Loucy (cell line): ENCODE results near the gene DHRS13.
"Not testable (repeated sequence)": the region's sequence is repeated elsewhere in the genome, so short reads cannot be mapped to it uniquely, and the experiment has no call there.

Experiments
- H2AFZ ChIP-seq: fragments of 200-600 bp; sonication (generic); 2 replicates; pipeline ENCODE4 v1.6.0; 2016; ENCODE audit warnings: antibody characterized with exemption, mild to moderate bottlenecking, low read length, moderate library complexity
- H3F3A ChIP-seq: fragments of 200-600 bp; 2 replicates; pipeline ENCODE4 v1.6.0; 2016; ENCODE audit warnings: antibody characterized with exemption, low read depth, mild to moderate bottlenecking
- H3K27me3 ChIP-seq: fragments of 200-600 bp; sonication (generic); 2 replicates; pipeline ENCODE4 v1.6.1; 2014; ENCODE audit warnings: low read length, mild to moderate bottlenecking; ENCODE audit not compliant: insufficient read depth, poor library complexity, severe bottlenecking
- H3K36me3 ChIP-seq: fragments of 200-600 bp; sonication (generic); 2 replicates; pipeline ENCODE4 v1.6.1; 2016; ENCODE audit warnings: low read length; ENCODE audit not compliant: insufficient read depth
- H3K4me1 ChIP-seq: fragments of 200-600 bp; sonication (generic); 2 replicates; pipeline ENCODE4 v1.5.1; 2014; ENCODE audit warnings: low read length, mild to moderate bottlenecking; ENCODE audit not compliant: insufficient read depth, poor library complexity, severe bottlenecking
- H3K4me2 ChIP-seq: fragments of 200-600 bp; sonication (generic); 2 replicates; pipeline ENCODE4 v1.6.0; 2014; ENCODE audit warnings: antibody characterized with exemption, low read length, low read depth, mild to moderate bottlenecking; ENCODE audit not compliant: poor library complexity, severe bottlenecking
- H3K4me3 ChIP-seq: fragments of 200-600 bp; sonication (generic); 2 replicates; pipeline ENCODE4 v1.5.1; 2014; ENCODE audit warnings: low read length, mild to moderate bottlenecking, mixed read lengths; ENCODE audit not compliant: poor library complexity, severe bottlenecking
- H3K79me2 ChIP-seq: fragments of 200-600 bp; sonication (generic); 2 replicates; pipeline ENCODE4 v1.6.1; 2014; ENCODE audit warnings: low read length; ENCODE audit not compliant: insufficient read depth
- H3K9ac ChIP-seq: fragments of 200-600 bp; sonication (generic); 2 replicates; pipeline ENCODE4 v1.6.0; 2014; ENCODE audit warnings: mild to moderate bottlenecking, low read depth, low read length, moderate library complexity; ENCODE audit not compliant: poor library complexity, severe bottlenecking
- H3K9me2 ChIP-seq: fragments of 200-600 bp; sonication (generic); replicated peaks from 2 replicates; pipeline ENCODE4 v1.6.1; 2016; ENCODE audit warnings: low read depth, low read length, mixed read lengths
- H3K9me3 ChIP-seq: fragments of 200-600 bp; sonication (generic); 2 replicates; pipeline ENCODE4 v1.6.1; 2014; ENCODE audit warnings: mild to moderate bottlenecking, antibody characterized with exemption, low read length, low read depth; ENCODE audit not compliant: insufficient read depth
- H4K20me1 ChIP-seq: fragments of 200-600 bp; sonication (generic); 2 replicates; pipeline ENCODE4 v1.6.0; 2014; ENCODE audit warnings: antibody characterized with exemption, low read length, mild to moderate bottlenecking; ENCODE audit not compliant: insufficient read depth, poor library complexity, severe bottlenecking
- EZH2phosphoT487 ChIP-seq: fragments of 200-600 bp; IDR thresholded peaks from 2 replicates; pipeline ENCODE4 v1.6.1; 2018; ENCODE audit warnings: antibody characterized with exemption, mild to moderate bottlenecking, moderate library complexity, borderline replicate concordance
- TF ChIP-seq, protein P1 (sequence below): fragments of 200-600 bp; sonication (generic); conservative IDR thresholded peaks from 2 replicates; pipeline ENCODE4 v1.5.1; 2014; ENCODE audit warnings: mild to moderate bottlenecking, antibody characterized with exemption, low read length

The DHRS13 gene

DNA sequence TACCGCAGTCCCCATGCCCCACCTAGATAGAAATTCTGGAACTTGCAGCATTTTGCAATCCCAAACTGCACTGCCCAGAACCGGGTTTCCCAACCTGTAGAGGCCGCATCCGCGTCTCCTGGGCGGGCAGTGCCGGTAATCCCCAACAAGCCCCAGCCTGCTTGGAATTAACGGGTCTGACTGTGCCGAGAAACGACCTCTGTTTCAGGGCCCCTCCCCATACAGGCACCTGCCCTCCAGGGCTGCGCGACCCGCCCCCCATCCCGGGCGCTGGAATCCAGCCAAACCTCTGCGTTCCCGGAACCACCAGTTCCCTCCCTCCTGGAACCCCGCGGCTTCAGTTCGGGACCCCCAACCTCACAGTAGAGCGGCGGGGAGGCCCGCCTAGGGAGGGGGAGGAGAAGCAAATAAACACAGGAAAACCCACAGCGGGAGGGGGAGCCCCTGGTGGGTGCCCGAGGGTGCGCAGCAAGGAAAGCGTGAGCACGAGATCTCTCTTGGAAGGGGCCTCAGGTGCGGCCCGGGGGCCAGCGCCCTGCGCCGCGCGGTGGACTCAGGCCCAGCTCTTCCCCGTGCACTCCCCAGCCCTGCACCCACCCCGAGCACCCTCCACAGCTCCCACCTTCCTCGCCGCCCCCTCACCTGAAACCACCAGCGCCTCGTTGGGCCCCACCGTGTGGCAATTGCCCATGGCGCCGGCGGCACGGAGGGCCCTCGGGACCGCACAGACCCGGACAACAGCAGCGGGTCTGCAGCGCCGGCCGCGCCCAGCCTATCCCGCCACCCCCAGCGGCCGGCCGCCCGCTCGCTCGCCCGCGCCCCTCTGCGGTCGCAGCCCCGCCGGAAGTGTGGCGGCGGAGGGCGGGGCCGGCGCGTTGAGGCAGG lies 5.8 kb downstream of the DHRS13 start, which contains the start of gene FLOT2:
TSS of gene FLOT2 (minus strand) at position 850 of the 885 bp plus-strand sequence. CDS start at position 691, 159 bp downstream.
- no peaks in the 10 kb centered on the region for H3K9me2 ChIP-seq
- H3K79me2 ChIP-seq: peaks cover 71% of the 10 kb centered on the region
- no peaks in the 10 kb centered on the region for H3K27me3 ChIP-seq
- H2AFZ ChIP-seq: peak within 1 kb of the TSS; percentile 65
- no peak for TF ChIP-seq EZH2phosphoT487
- TF ChIP-seq, protein P1, sequence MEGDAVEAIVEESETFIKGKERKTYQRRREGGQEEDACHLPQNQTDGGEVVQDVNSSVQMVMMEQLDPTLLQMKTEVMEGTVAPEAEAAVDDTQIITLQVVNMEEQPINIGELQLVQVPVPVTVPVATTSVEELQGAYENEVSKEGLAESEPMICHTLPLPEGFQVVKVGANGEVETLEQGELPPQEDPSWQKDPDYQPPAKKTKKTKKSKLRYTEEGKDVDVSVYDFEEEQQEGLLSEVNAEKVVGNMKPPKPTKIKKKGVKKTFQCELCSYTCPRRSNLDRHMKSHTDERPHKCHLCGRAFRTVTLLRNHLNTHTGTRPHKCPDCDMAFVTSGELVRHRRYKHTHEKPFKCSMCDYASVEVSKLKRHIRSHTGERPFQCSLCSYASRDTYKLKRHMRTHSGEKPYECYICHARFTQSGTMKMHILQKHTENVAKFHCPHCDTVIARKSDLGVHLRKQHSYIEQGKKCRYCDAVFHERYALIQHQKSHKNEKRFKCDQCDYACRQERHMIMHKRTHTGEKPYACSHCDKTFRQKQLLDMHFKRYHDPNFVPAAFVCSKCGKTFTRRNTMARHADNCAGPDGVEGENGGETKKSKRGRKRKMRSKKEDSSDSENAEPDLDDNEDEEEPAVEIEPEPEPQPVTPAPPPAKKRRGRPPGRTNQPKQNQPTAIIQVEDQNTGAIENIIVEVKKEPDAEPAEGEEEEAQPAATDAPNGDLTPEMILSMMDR: peak; percentile 30; the same call in 1 of the 2 replicates
- no peaks in the 10 kb centered on the region for H3K9me3 ChIP-seq
- H3K9ac ChIP-seq: peak within 1 kb of the TSS; percentile 93
- H3K36me3 ChIP-seq: no peaks in the 10 kb centered on the region
- H3K4me1 ChIP-seq: peaks cover 66% of the 10 kb centered on the region
- peaks cover 18% of the 10 kb centered on the region for H4K20me1 ChIP-seq
- H3K4me3 ChIP-seq: peak within 1 kb of the TSS; percentile 97
- H3F3A ChIP-seq: no peaks in the 10 kb centered on the region
- H3K4me2 ChIP-seq: peak within 1 kb of the TSS; percentile 95

DNA sequence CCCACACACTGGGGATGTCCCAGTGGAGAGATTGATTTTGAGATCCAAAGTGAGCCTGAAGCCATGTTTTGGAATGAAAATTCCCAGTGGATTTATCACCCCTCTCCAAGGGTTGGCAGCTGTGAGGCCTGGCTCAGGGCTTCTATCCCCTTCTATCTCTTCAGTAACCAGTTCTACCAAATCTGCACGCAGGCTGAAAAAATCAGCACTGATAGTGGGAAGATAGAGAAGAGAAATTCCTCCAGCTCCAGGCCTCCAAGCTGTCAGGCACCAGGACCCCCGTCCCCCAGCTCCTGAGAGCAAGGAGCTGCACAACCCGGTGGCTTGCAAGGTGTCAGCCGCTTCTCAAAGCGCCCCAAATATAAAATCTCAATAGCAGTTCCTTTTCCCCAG lies 6.4 kb downstream of the DHRS13 start:
- H3K9ac ChIP-seq: peak overlapping the region; percentile 93
- H2AFZ ChIP-seq: peak overlapping the region; percentile 65; the same call in 1 of the 2 replicates
- peaks cover 21% of the 10 kb centered on the region for H4K20me1 ChIP-seq
- H3K9me2 ChIP-seq: no peaks in the 10 kb centered on the region
- no peaks in the 10 kb centered on the region for H3F3A ChIP-seq
- H3K4me3 ChIP-seq: peak overlapping the region; percentile 97
- no peaks in the 10 kb centered on the region for H3K36me3 ChIP-seq
- H3K4me2 ChIP-seq: peak overlapping the region; percentile 95
- no peaks in the 10 kb centered on the region for H3K27me3 ChIP-seq
- no peak for TF ChIP-seq EZH2phosphoT487
- TF ChIP-seq, protein P1: no peak
- peaks cover 64% of the 10 kb centered on the region for H3K4me1 ChIP-seq
- H3K79me2 ChIP-seq: peaks cover 70% of the 10 kb centered on the region
- no peaks in the 10 kb centered on the region for H3K9me3 ChIP-seq

DNA sequence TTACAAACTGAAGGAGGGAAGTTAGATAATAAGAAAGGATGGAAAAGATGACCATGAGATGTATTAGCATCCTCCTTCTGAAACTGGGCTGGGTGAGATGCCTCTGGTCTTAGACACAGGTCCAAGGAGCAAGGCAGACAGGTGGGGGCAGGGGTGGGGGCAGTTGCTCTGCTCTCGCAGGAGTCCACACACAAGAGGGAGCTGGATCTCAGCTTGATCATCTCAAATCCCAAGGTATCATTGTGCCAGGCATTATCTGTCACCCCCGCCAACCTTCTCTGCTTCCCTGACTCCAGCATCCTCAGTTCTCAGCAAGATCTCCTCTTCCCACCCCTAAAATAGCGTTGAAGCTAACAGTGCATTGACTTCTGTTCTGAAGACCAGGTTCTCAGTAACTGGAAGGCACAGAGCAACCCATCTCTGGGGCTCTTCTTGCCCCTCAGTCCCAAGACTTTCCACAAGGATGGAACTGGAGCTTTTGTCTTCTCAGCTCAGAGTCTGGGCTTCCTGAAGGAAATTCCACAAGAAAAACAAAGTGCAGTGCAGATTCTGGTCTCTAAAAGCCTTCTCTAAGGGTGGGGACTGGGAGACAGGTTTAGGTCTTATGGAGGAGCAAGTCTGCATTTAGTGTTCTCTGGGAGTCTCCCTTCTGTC lies 7.0 kb downstream of the DHRS13 start:
- H3K9me3 ChIP-seq: no peaks in the 10 kb centered on the region
- H2AFZ ChIP-seq: no peak overlapping the region
- peak overlapping the region; percentile 95 for H3K4me2 ChIP-seq
- H3K9ac ChIP-seq: peak overlapping the region; percentile 93
- no peaks in the 10 kb centered on the region for H3K27me3 ChIP-seq
- peak overlapping the region; percentile 97 for H3K4me3 ChIP-seq
- TF ChIP-seq, protein P1: no peak
- TF ChIP-seq EZH2phosphoT487: no peak
- H3K36me3 ChIP-seq: no peaks in the 10 kb centered on the region
- peaks cover 19% of the 10 kb centered on the region for H4K20me1 ChIP-seq
- H3K9me2 ChIP-seq: no peaks in the 10 kb centered on the region
- no peaks in the 10 kb centered on the region for H3F3A ChIP-seq
- peaks cover 64% of the 10 kb centered on the region for H3K79me2 ChIP-seq
- peaks cover 58% of the 10 kb centered on the region for H3K4me1 ChIP-seq

DNA sequence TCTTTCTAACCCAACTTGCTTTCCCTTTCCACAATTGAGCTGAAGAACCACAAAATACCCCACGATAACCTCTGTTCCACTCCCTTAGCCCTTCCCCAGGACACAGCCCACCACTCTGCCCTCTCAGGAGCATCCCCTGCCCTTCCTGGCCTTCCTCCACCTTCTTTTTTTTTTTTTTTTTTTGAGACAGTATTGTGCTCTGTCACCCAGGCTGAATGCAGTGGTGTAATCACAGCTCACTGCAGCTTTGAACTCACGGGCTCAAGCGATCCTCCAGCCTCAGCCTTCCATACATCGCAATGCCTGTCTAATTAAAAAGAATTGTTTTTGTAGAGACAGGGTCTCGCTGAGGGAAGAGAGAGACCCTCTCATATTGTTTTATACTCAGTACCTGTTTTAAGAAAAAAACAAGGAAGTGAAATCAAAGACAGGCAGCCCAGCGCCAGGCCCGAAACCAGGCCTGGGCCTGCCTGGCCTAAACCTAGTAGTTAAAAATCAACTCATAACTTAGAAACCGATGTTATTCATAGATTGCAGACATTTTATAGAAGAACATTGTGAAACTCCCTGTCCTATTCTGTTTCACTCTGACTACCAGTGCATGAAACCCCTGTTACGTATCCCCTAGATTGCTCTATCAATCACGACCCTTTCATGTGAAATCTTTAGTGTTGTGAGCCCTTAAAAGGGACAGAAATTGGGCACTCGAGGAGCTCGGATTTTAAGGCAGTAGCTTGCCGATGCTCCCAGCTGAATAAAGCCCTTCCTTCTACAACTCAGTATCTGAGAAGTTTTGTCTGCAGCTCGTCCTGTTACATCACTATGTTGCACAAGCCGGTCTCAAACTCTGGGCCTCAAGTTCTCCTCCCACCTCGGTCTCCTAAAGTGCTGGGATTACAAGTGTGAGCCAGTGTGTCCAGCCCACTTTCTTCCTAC lies 9.4 kb downstream of the DHRS13 start:
- peaks cover 54% of the 10 kb centered on the region for H3K79me2 ChIP-seq
- H4K20me1 ChIP-seq: peaks cover 19% of the 10 kb centered on the region
- peak overlapping the region; percentile 89 for H3K4me2 ChIP-seq
- H3K9me3 ChIP-seq, H3K36me3 ChIP-seq, H3F3A ChIP-seq, H3K9me2 ChIP-seq, H3K27me3 ChIP-seq: not testable (repeated sequence)
- H3K4me3 ChIP-seq: peak overlapping the region; percentile 64
- peaks cover 44% of the 10 kb centered on the region for H3K4me1 ChIP-seq
- peak overlapping the region; percentile 42; the same call in 1 of the 2 replicates for H2AFZ ChIP-seq
- H3K9ac ChIP-seq: peak overlapping the region; percentile 67
